ENCODE measurements around the gene POM121C. TPM values are rescaled to one million over a fixed set of nuclear protein-coding genes. Genes with fewer than 3 reads are reported as not detected.
A peak's percentile ranks its signal among the peaks of the same experiment; 100 is the strongest.

Gene POM121C
- total and polyA plus RNA-seq, 10 of the 15 experiments (the other 5 are each of a cell fraction or from before 2014, with no cell fraction given) = 6.3 to 62.8 (median 17.1) TPM

- TF ChIP-seq IKZF2 (IDR thresholded peaks at IDR 0.05) = peak in 1 of 2 experiments; percentile 31; a peak in 1 of 4 replicates
- TF ChIP-seq ZBTB4 (CRISPR knock-in tag; IDR thresholded peaks at IDR 0.05) = no peak
- TF ChIP-seq BCLAF1 (IDR thresholded peaks at IDR 0.05) = no peak
- TF ChIP-seq MEF2B (IDR thresholded peaks at IDR 0.05; ENCODE audit: partially characterized antibody, poor library complexity, severe bottlenecking) = peak; percentile 19
- TF ChIP-seq SP1 (IDR thresholded peaks at IDR 0.05; ENCODE audit: low read depth, low read length) = no peak
- TF ChIP-seq, protein P1, sequence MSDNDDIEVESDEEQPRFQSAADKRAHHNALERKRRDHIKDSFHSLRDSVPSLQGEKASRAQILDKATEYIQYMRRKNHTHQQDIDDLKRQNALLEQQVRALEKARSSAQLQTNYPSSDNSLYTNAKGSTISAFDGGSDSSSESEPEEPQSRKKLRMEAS (IDR thresholded peaks at IDR 0.05; ENCODE audit: low read depth, low read length) = no peak
- TF ChIP-seq KLF5 (IDR thresholded peaks at IDR 0.05; ENCODE audit: partially characterized antibody) = no peak
- no peak for TF ChIP-seq CBFB (IDR thresholded peaks at IDR 0.05; ENCODE audit: low read depth)
- TF ChIP-seq ZZZ3 (IDR thresholded peaks at IDR 0.05; ENCODE audit: control insufficient read depth, insufficient read length, low read depth) = no peak
- TF ChIP-seq HDGF (IDR thresholded peaks at IDR 0.05) = no peak
- TF ChIP-seq, protein P2, sequence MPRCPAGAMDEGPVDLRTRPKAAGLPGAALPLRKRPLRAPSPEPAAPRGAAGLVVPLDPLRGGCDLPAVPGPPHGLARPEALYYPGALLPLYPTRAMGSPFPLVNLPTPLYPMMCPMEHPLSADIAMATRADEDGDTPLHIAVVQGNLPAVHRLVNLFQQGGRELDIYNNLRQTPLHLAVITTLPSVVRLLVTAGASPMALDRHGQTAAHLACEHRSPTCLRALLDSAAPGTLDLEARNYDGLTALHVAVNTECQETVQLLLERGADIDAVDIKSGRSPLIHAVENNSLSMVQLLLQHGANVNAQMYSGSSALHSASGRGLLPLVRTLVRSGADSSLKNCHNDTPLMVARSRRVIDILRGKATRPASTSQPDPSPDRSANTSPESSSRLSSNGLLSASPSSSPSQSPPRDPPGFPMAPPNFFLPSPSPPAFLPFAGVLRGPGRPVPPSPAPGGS (IDR thresholded peaks at IDR 0.05; ENCODE audit: borderline replicate concordance, insufficient read depth, low read depth, low read length, poor library complexity, severe bottlenecking) = no peak
- TF ChIP-seq BMI1 (IDR thresholded peaks at IDR 0.05; ENCODE audit: borderline replicate concordance) = peak; percentile 44; the same call in 1 of the 2 replicates
- TF ChIP-seq ETV6 (conservative IDR thresholded peaks at IDR 0.05 in 1 of 2, IDR thresholded peaks at IDR 0.05 in 1 of 2; ENCODE audit: borderline replicate concordance in 1 of 2, low read depth in 1 of 2) = peak in 1 of 2 experiments; percentile 82; a peak in 1 of 4 replicates
- peak; percentile 37; the same call in 1 of the 2 replicates for TF ChIP-seq BACH1 (IDR thresholded peaks at IDR 0.05; ENCODE audit: borderline replicate concordance)
- no peak for TF ChIP-seq NFYA (IDR thresholded peaks at IDR 0.05; ENCODE audit: borderline replicate concordance, low read depth, low read length)
- TF ChIP-seq, protein P3, sequence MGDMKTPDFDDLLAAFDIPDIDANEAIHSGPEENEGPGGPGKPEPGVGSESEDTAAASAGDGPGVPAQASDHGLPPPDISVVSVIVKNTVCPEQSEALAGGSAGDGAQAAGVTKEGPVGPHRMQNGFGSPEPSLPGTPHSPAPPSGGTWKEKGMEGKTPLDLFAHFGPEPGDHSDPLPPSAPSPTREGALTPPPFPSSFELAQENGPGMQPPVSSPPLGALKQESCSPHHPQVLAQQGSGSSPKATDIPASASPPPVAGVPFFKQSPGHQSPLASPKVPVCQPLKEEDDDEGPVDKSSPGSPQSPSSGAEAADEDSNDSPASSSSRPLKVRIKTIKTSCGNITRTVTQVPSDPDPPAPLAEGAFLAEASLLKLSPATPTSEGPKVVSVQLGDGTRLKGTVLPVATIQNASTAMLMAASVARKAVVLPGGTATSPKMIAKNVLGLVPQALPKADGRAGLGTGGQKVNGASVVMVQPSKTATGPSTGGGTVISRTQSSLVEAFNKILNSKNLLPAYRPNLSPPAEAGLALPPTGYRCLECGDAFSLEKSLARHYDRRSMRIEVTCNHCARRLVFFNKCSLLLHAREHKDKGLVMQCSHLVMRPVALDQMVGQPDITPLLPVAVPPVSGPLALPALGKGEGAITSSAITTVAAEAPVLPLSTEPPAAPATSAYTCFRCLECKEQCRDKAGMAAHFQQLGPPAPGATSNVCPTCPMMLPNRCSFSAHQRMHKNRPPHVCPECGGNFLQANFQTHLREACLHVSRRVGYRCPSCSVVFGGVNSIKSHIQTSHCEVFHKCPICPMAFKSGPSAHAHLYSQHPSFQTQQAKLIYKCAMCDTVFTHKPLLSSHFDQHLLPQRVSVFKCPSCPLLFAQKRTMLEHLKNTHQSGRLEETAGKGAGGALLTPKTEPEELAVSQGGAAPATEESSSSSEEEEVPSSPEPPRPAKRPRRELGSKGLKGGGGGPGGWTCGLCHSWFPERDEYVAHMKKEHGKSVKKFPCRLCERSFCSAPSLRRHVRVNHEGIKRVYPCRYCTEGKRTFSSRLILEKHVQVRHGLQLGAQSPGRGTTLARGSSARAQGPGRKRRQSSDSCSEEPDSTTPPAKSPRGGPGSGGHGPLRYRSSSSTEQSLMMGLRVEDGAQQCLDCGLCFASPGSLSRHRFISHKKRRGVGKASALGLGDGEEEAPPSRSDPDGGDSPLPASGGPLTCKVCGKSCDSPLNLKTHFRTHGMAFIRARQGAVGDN (IDR thresholded peaks at IDR 0.05) = 0 out of 2 replicates have a peak, but pooled peaks have one; percentile 27
- no peak for TF ChIP-seq PAX5 (IDR thresholded peaks at IDR 0.05; ENCODE audit: borderline replicate concordance, low read depth, low read length)
Measured at GRCh38 chr7:75534727-75535307, 48.7 kb upstream of the POM121C start (continued).
